Chondrocyte (in vitro differentiated cells): ENCODE results near the gene TMEM74B. TPM values are rescaled to one million over a fixed set of nuclear protein-coding genes. Genes with fewer than 3 reads are reported as not detected.
"Not testable (repeated sequence)": the region's sequence is repeated elsewhere in the genome, so short reads cannot be mapped to it uniquely, and the experiment has no call there.

Experiments used
- DNase-seq: peaks from one replicate; pipeline ENCODE4 v3.0.0; 2021; ENCODE audit warnings: mixed read lengths, low spot score
- H3K27ac Mint-ChIP-seq: one replicate; pipeline ENCODE4 v1.8.0; 2021; ENCODE audit warnings: mild to moderate bottlenecking, moderate library complexity, mixed read lengths; ENCODE audit not compliant: unreplicated experiment
- H3K27me3 Mint-ChIP-seq: 2 replicates; pipeline ENCODE4 v1.8.0; 2021; ENCODE audit warnings: low read depth, mixed read lengths
- H3K36me3 Mint-ChIP-seq: 2 replicates; pipeline ENCODE4 v1.8.0; 2021; ENCODE audit warnings: low read depth, mixed read lengths
- H3K4me1 Mint-ChIP-seq: 2 replicates; pipeline ENCODE4 v1.8.0; 2021; ENCODE audit warnings: low read depth, mild to moderate bottlenecking, mixed read lengths
- H3K4me3 Mint-ChIP-seq: one replicate; pipeline ENCODE4 v1.8.0; 2021; ENCODE audit warnings: mild to moderate bottlenecking, moderate library complexity, mixed read lengths; ENCODE audit not compliant: unreplicated experiment
- H3K9me3 Mint-ChIP-seq: 2 replicates; pipeline ENCODE4 v1.8.0; 2021; ENCODE audit warnings: low read depth, mixed read lengths
- total RNA-seq: library from RNA; stranded (reverse); gene quantifications from 3 replicates; pipeline ENCODE4 v1.2.1, GENCODE V29; 2021
- TF ChIP-seq, protein P1 (sequence below): fragments of 200-600 bp; sonication (generic); IDR thresholded peaks from 2 replicates; pipeline ENCODE4 v1.5.0; 2021; ENCODE audit warnings: antibody characterized with exemption, mild to moderate bottlenecking, moderate library complexity

Gene TMEM74B
- total RNA-seq, 1 donor from 2014 or later, result 0.65 TPM

DNA sequence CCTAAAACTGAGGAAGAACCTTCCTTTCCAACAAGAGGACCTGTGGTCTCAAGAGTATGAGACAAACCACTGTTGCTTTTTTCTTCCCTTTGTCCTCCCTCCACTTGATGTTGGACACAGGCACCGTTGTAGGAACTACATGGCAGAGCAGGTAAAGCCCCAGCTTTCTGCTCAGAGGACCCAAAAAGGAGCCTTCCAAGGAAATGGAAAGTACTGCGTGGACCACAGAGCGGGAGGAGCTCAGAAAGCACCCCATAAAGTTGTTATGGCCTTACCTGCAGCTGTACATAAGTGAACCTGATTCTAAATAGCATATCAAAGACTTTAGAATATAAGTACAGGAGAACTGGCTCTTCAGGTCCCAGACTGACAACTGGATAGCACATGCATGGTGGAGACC lies 29.4 kb downstream of the TMEM74B start:
- peaks cover 10% of the 10 kb centered on the region for H3K9me3 Mint-ChIP-seq
- TF ChIP-seq, protein P1, sequence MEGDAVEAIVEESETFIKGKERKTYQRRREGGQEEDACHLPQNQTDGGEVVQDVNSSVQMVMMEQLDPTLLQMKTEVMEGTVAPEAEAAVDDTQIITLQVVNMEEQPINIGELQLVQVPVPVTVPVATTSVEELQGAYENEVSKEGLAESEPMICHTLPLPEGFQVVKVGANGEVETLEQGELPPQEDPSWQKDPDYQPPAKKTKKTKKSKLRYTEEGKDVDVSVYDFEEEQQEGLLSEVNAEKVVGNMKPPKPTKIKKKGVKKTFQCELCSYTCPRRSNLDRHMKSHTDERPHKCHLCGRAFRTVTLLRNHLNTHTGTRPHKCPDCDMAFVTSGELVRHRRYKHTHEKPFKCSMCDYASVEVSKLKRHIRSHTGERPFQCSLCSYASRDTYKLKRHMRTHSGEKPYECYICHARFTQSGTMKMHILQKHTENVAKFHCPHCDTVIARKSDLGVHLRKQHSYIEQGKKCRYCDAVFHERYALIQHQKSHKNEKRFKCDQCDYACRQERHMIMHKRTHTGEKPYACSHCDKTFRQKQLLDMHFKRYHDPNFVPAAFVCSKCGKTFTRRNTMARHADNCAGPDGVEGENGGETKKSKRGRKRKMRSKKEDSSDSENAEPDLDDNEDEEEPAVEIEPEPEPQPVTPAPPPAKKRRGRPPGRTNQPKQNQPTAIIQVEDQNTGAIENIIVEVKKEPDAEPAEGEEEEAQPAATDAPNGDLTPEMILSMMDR, result no peak
- H3K27me3 Mint-ChIP-seq, result no peaks in the 10 kb centered on the region
- H3K36me3 Mint-ChIP-seq, result peaks cover 21% of the 10 kb centered on the region
- H3K4me1 Mint-ChIP-seq, result no peaks in the 10 kb centered on the region
- H3K27ac Mint-ChIP-seq, result no peak overlapping the region
- H3K4me3 Mint-ChIP-seq, result no peak overlapping the region
- DNase-seq, result no peak

DNA sequence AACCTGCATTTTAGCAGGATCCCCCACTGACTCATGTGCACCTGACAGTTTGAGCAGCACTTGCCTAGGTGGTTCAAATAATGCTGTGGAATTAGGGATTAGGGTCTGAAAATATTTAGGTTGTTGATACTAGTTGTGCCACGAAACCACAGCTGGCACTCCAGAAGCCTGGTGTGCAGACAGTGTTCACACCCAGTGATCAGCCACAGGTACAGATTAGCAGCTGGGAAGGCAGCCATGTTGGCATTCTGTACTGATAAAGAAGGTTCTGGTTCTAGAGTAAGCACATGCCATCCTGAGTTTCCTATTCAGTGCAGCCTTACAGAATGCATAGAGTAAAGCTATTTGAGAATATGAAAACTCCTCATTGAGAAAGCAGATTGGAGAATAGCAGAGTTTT lies 30.1 kb downstream of the TMEM74B start:
- Mint-ChIP-seq H3K27ac (no peak overlapping the region), H3K4me1 (no peaks in the 10 kb centered on the region), H3K27me3 (no peaks in the 10 kb centered on the region), H3K36me3 (peaks cover 20% of the 10 kb centered on the region), H3K4me3 (no peak overlapping the region), H3K9me3 (peaks cover 10% of the 10 kb centered on the region)
- DNase-seq, result no peak
- TF ChIP-seq, protein P1, result no peak

DNA sequence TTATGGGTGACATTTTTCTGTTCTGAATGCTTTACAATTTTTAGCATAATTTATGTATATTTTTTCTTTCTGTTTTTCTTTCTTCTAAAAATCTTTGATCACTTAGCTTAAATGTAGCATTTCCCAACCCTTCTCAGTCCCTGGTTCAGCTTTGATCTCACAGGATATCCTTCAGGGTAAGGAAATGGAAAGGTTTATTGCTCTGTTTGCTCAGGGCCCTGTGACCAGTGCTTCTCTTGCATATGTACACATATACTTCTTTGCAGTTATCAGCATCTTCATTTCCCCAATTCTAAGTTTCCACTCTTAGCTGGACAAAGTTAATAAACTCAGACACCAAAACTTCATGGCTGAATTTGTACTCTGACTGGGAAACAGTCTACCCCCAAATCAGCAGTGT lies 30.6 kb downstream of the TMEM74B start:
- H3K36me3 Mint-ChIP-seq, result peaks cover 20% of the 10 kb centered on the region
- DNase-seq, result no peak
- H3K27ac Mint-ChIP-seq, result no peak overlapping the region
- H3K4me3 Mint-ChIP-seq, result no peak overlapping the region
- H3K27me3 Mint-ChIP-seq, result no peaks in the 10 kb centered on the region
- TF ChIP-seq, protein P1, result no peak
- H3K9me3 Mint-ChIP-seq, result peaks cover 10% of the 10 kb centered on the region
- no peaks in the 10 kb centered on the region for H3K4me1 Mint-ChIP-seq

DNA sequence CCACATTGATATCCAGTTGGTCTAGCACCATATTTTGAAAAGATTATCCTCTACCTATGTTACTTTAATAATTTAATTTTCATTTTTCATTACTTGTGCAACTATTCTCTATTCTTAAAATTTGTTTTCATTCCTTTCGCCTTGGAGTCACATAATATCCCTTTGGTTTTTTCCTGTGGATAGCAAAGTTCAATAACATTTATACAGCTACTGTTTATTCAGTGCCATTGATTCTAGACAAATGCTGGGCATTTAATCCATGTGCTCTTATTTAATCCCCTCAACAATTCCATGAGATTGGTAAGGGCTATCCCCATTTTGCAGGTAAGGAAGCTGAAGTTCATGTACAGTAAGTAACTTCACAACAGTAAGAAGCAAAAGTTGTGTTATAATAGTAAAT lies 33.8 kb downstream of the TMEM74B start:
- peaks cover 25% of the 10 kb centered on the region for H3K36me3 Mint-ChIP-seq
- H3K4me1 Mint-ChIP-seq, result no peaks in the 10 kb centered on the region
- H3K27me3 Mint-ChIP-seq, result no peaks in the 10 kb centered on the region
- H3K9me3 Mint-ChIP-seq, result peaks cover 3% of the 10 kb centered on the region
- TF ChIP-seq, protein P1, result no peak
- no peak for DNase-seq
- no peak overlapping the region for H3K27ac Mint-ChIP-seq
- H3K4me3 Mint-ChIP-seq, result no peak overlapping the region

DNA sequence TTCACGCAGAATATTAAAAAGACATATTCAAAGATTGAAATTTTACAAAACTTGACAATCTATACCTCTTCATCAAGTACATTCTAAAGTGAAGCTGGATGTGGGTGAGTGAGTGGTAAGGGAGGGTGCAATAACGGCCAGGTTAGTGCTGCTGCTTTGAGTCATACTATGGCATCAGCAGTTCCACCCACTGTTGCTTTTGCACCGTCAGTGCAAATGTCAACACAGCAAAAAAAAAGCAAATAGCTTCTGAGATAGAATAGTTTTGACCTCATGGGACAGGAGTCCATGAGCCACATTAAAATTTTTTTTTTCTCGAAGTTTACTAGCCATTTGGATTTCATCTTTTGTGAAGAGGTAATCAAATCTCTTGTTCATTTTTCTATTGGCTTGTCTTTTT lies 34.6 kb downstream of the TMEM74B start:
- H3K4me1 Mint-ChIP-seq, result no peaks in the 10 kb centered on the region
- peaks cover 22% of the 10 kb centered on the region for H3K36me3 Mint-ChIP-seq
- TF ChIP-seq, protein P1, result no peak
- no peaks in the 10 kb centered on the region for H3K9me3 Mint-ChIP-seq
- H3K27me3 Mint-ChIP-seq, result no peaks in the 10 kb centered on the region
- no peak for DNase-seq
- no peak overlapping the region for H3K4me3 Mint-ChIP-seq
- no peak overlapping the region for H3K27ac Mint-ChIP-seq

DNA sequence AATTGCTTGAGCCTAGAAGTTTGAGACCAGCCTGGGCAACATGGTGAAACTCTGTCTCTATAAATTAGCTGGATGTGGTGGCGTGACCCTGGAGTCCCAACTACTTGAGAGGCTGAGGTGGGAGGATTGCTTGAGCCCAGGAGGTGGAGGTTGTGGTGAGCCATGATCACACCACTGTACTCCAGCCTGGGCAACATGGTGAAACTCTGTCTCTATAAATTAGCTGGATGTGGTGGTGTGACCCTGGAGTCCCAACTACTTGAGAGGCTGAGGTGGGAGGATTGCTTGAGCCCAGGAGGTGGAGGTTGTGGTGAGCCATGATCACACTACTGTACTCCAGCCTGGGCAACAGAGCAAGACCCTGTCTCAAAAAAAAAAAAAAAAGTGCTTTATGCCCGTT lies 35.0 kb downstream of the TMEM74B start:
- not testable (repeated sequence) for H3K4me1 Mint-ChIP-seq, H3K9me3 Mint-ChIP-seq, H3K4me3 Mint-ChIP-seq, H3K27me3 Mint-ChIP-seq, DNase-seq, H3K27ac Mint-ChIP-seq
- peaks cover 19% of the 10 kb centered on the region for H3K36me3 Mint-ChIP-seq
